HEK293 (cell line): ENCODE measurements around the gene COQ8B.

Experiments used
- BCL6B ChIP-seq: fragments of 450-650 bp; formaldehyde crosslinking; IDR thresholded peaks from 2 replicates; pipeline ENCODE4 v1.5.1; 2017; ENCODE audit warnings: missing biosample characterization, missing genetic modification characterization
- GLI4 ChIP-seq: fragments of 450-650 bp; formaldehyde crosslinking; IDR thresholded peaks from 2 replicates; pipeline ENCODE4 v1.5.1; 2016; ENCODE audit warnings: missing biosample characterization, missing genetic modification characterization
- KLF1 ChIP-seq: fragments of 450-650 bp; formaldehyde crosslinking; IDR thresholded peaks from 2 replicates; pipeline ENCODE4 v1.5.1; 2016; ENCODE audit warnings: missing biosample characterization, missing genetic modification characterization
- KLF7 ChIP-seq: fragments of 450-650 bp; formaldehyde crosslinking; IDR thresholded peaks from 2 replicates; pipeline ENCODE4 v1.5.1; 2016; ENCODE audit warnings: missing biosample characterization, missing genetic modification characterization, borderline replicate concordance
- SCRT2 ChIP-seq: fragments of 450-650 bp; formaldehyde crosslinking; IDR thresholded peaks from 2 replicates; pipeline ENCODE4 v1.5.1; 2016; ENCODE audit warnings: missing biosample characterization, missing genetic modification characterization
- SETDB1 ChIP-seq: IDR thresholded peaks from one replicate; pipeline ENCODE4 v1.6.1; 2017; ENCODE audit warnings: mild to moderate bottlenecking, low read length, moderate library complexity, mixed read lengths; ENCODE audit not compliant: insufficient read length
- ZBTB48 ChIP-seq: fragments of 450-650 bp; formaldehyde crosslinking; IDR thresholded peaks from 2 replicates; pipeline ENCODE4 v1.5.1; 2016; ENCODE audit warnings: missing biosample characterization, missing genetic modification characterization
- ZFP41 ChIP-seq: fragments of 450-650 bp; formaldehyde crosslinking; IDR thresholded peaks from 2 replicates; pipeline ENCODE4 v1.5.1; 2016; ENCODE audit warnings: missing biosample characterization, missing genetic modification characterization, borderline replicate concordance
- ZNF10 ChIP-seq: fragments of 450-650 bp; formaldehyde crosslinking; IDR thresholded peaks from 2 replicates; pipeline ENCODE4 v1.5.1; 2017; ENCODE audit warnings: missing biosample characterization, missing genetic modification characterization
- ZNF112 ChIP-seq: fragments of 450-650 bp; formaldehyde crosslinking; IDR thresholded peaks from 2 replicates; pipeline ENCODE4 v1.5.0; 2017; ENCODE audit warnings: missing biosample characterization, missing genetic modification characterization
- ZNF114 ChIP-seq: fragments of 450-650 bp; formaldehyde crosslinking; IDR thresholded peaks from 2 replicates; pipeline ENCODE4 v1.5.0; 2017; ENCODE audit warnings: missing biosample characterization, missing genetic modification characterization
- ZNF138 ChIP-seq: fragments of 450-650 bp; formaldehyde crosslinking; IDR thresholded peaks from 2 replicates; pipeline ENCODE4 v1.5.1; 2016; ENCODE audit warnings: missing biosample characterization, missing genetic modification characterization, borderline replicate concordance
- ZNF146 ChIP-seq: fragments of 450-650 bp; formaldehyde crosslinking; IDR thresholded peaks from 2 replicates; pipeline ENCODE4 v1.5.1; 2016; ENCODE audit warnings: missing biosample characterization, missing genetic modification characterization
- ZNF169 ChIP-seq: fragments of 450-650 bp; formaldehyde crosslinking; IDR thresholded peaks from 2 replicates; pipeline ENCODE4 v1.5.1; 2016; ENCODE audit warnings: missing biosample characterization, missing genetic modification characterization
- ZNF174 ChIP-seq: fragments of 450-650 bp; formaldehyde crosslinking; IDR thresholded peaks from 2 replicates; pipeline ENCODE4 v1.5.0; 2017; ENCODE audit warnings: missing biosample characterization, mild to moderate bottlenecking, missing genetic modification characterization
- ZNF202 ChIP-seq: fragments of 450-650 bp; formaldehyde crosslinking; IDR thresholded peaks from 2 replicates; pipeline ENCODE4 v1.5.1; 2016; ENCODE audit warnings: missing biosample characterization, missing genetic modification characterization, borderline replicate concordance
- ZNF214 ChIP-seq: fragments of 450-650 bp; formaldehyde crosslinking; IDR thresholded peaks from 2 replicates; pipeline ENCODE4 v1.5.1; 2017; ENCODE audit warnings: missing biosample characterization, mild to moderate bottlenecking, missing genetic modification characterization, borderline replicate concordance
- ZNF24 ChIP-seq: fragments of 450-650 bp; formaldehyde crosslinking; IDR thresholded peaks from 2 replicates; pipeline ENCODE4 v1.5.1; 2016; ENCODE audit warnings: missing biosample characterization, missing genetic modification characterization
- ZNF248 ChIP-seq: fragments of 450-650 bp; formaldehyde crosslinking; IDR thresholded peaks from 2 replicates; pipeline ENCODE4 v1.5.1; 2017; ENCODE audit warnings: missing biosample characterization, missing genetic modification characterization
- ZNF26 ChIP-seq: fragments of 450-650 bp; formaldehyde crosslinking; IDR thresholded peaks from 2 replicates; pipeline ENCODE4 v1.5.1; 2016; ENCODE audit warnings: missing biosample characterization, missing genetic modification characterization
- ZNF292 ChIP-seq: fragments of 450-650 bp; formaldehyde crosslinking; IDR thresholded peaks from 2 replicates; pipeline ENCODE4 v1.5.1; 2016; ENCODE audit warnings: low read depth, missing biosample characterization, missing genetic modification characterization, borderline replicate concordance
- ZNF335 ChIP-seq: fragments of 450-650 bp; formaldehyde crosslinking; conservative IDR thresholded peaks from 2 replicates; pipeline ENCODE4 v1.5.1; 2016; ENCODE audit warnings: missing biosample characterization, missing genetic modification characterization
- ZNF341 ChIP-seq: fragments of 450-650 bp; formaldehyde crosslinking; IDR thresholded peaks from 2 replicates; pipeline ENCODE4; 2016; ENCODE audit warnings: low read depth, missing biosample characterization, missing genetic modification characterization
- ZNF37A ChIP-seq: fragments of 450-650 bp; IDR thresholded peaks from 2 replicates; pipeline ENCODE4 v1.5.1; 2018; ENCODE audit warnings: missing biosample characterization, missing genetic modification characterization
- ZNF391 ChIP-seq: fragments of 450-650 bp; formaldehyde crosslinking; IDR thresholded peaks from 2 replicates; pipeline ENCODE4 v1.5.1; 2016; ENCODE audit warnings: low read depth, missing biosample characterization, missing genetic modification characterization, borderline replicate concordance
- ZNF416 ChIP-seq: fragments of 450-650 bp; formaldehyde crosslinking; IDR thresholded peaks from 2 replicates; pipeline ENCODE4 v1.5.1; 2016; ENCODE audit warnings: missing biosample characterization, missing genetic modification characterization
- ZNF518A ChIP-seq: fragments of 450-650 bp; formaldehyde crosslinking; conservative IDR thresholded peaks from 2 replicates; pipeline ENCODE4 v1.5.1; 2016; ENCODE audit warnings: low read depth, missing biosample characterization, missing genetic modification characterization
- ZNF549 ChIP-seq: fragments of 450-650 bp; IDR thresholded peaks from 2 replicates; pipeline ENCODE4 v1.5.1; 2018; ENCODE audit warnings: missing biosample characterization, missing genetic modification characterization, mild to moderate bottlenecking, inconsistent platforms, moderate library complexity
- ZNF585B ChIP-seq: fragments of 450-650 bp; formaldehyde crosslinking; IDR thresholded peaks from 2 replicates; pipeline ENCODE4 v1.5.1; 2016; ENCODE audit warnings: missing biosample characterization, missing genetic modification characterization
- ZNF623 ChIP-seq: fragments of 450-650 bp; formaldehyde crosslinking; IDR thresholded peaks from 2 replicates; pipeline ENCODE4 v1.5.1; 2016; ENCODE audit warnings: missing biosample characterization, missing genetic modification characterization
- ZNF670 ChIP-seq: fragments of 450-650 bp; formaldehyde crosslinking; IDR thresholded peaks from 2 replicates; pipeline ENCODE4 v1.5.1; 2016; ENCODE audit warnings: missing biosample characterization, missing genetic modification characterization, low read depth
- ZNF707 ChIP-seq: fragments of 450-650 bp; formaldehyde crosslinking; IDR thresholded peaks from 2 replicates; pipeline ENCODE4 v1.5.1; 2016; ENCODE audit warnings: missing biosample characterization, missing genetic modification characterization
- ZNF837 ChIP-seq: fragments of 450-650 bp; formaldehyde crosslinking; IDR thresholded peaks from 2 replicates; pipeline ENCODE4 v1.5.1; 2016; ENCODE audit warnings: missing biosample characterization, missing genetic modification characterization
- ZSCAN23 ChIP-seq: fragments of 450-650 bp; formaldehyde crosslinking; IDR thresholded peaks from 2 replicates; pipeline ENCODE4 v1.5.1; 2016; ENCODE audit warnings: missing biosample characterization, missing genetic modification characterization

COQ8B gene

GRCh38 chr19:40750874-40751537, 34.3 kb upstream of the COQ8B start, which contains the start of gene SNRPA (continued):
- TF ChIP-seq ZNF416, result no peak
- no peak for TF ChIP-seq ZNF707
- TF ChIP-seq ZNF214 (tag by site-specific recombination), result no peak
- TF ChIP-seq ZNF138 (tag by site-specific recombination), result no peak
- TF ChIP-seq ZBTB48 (tag by site-specific recombination), result no peak; the same call in 1 of the 2 replicates
- no peak for TF ChIP-seq ZFP41 (tag by site-specific recombination)
- peak; percentile 100 for TF ChIP-seq ZNF10 (tag by site-specific recombination)
- TF ChIP-seq SCRT2 (tag by site-specific recombination), result no peak
- TF ChIP-seq ZNF518A, result no peak
- TF ChIP-seq ZNF169 (tag by site-specific recombination), result no peak
- TF ChIP-seq ZNF391 (tag by site-specific recombination), result peak; percentile 27; the same call in 1 of the 2 replicates
- no peak for TF ChIP-seq ZNF623 (tag by site-specific recombination)
- peak; percentile 95 for TF ChIP-seq ZNF341
- TF ChIP-seq ZNF202 (tag by site-specific recombination), result no peak
- no peak for TF ChIP-seq ZNF248 (tag by site-specific recombination)
- no peak for TF ChIP-seq ZNF114 (tag by site-specific recombination)
- no peak for TF ChIP-seq BCL6B (tag by site-specific recombination)
- no peak for TF ChIP-seq ZNF37A (tag by site-specific recombination)
- no peak for TF ChIP-seq ZNF174
- TF ChIP-seq SETDB1, result no peak
- TF ChIP-seq KLF1 (tag by site-specific recombination), result peak; percentile 63; the same call in 1 of the 2 replicates
- TF ChIP-seq ZNF549 (tag by site-specific recombination), result no peak
- TF ChIP-seq KLF7 (tag by site-specific recombination), result peak; percentile 79; the same call in 1 of the 2 replicates
- no peak; the same call in 1 of the 2 replicates for TF ChIP-seq ZNF24 (tag by site-specific recombination)
- no peak for TF ChIP-seq ZSCAN23 (tag by site-specific recombination)
- no peak for TF ChIP-seq GLI4
- TF ChIP-seq ZNF585B (tag by site-specific recombination), result no peak
- TF ChIP-seq ZNF670 (tag by site-specific recombination), result no peak
- peak; percentile 100 for TF ChIP-seq ZNF335 (tag by site-specific recombination)
- no peak for TF ChIP-seq ZNF26 (tag by site-specific recombination)
- TF ChIP-seq ZNF112 (tag by site-specific recombination), result no peak
- no peak for TF ChIP-seq ZNF837 (tag by site-specific recombination)
- 0 out of 2 replicates have a peak, but pooled peaks have one; percentile 3 for TF ChIP-seq ZNF292 (tag by site-specific recombination)
- no peak for TF ChIP-seq ZNF146 (tag by site-specific recombination)
